GM19468 (cell line): Measurements from ENCODE around the gene ADPRHL1.

Experiments used
- ATAC-seq: cut with Tn5 transposase; IDR thresholded peaks from one replicate; pipeline ENCODE4 v1.9.1; 2021; ENCODE audit warnings: mild to moderate bottlenecking, moderate library complexity, moderate number of reproducible peaks; ENCODE audit not compliant: unreplicated experiment; ENCODE audit errors: extremely low read depth

The ADPRHL1 gene

DNA sequence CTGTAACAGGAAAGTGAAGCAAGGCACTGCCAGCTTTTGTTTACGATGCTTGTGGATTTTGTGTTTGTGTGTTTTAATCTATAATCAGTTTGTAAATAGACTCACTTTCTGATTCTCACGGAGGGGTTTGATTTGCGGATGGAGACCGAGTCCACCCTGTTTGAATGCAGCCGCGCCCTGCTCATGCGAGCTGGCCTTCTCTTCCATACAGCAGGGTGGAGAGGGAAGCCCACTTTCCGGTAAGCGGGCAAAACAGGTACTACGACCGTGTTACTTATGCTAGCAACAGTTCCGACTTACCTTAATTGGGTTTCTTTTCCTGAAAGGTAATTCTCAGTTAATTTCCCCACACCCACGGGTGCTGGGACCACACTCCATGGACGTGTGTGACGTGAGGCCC, 33.1 kb downstream of the ADPRHL1 start:
- no peak for ATAC-seq

DNA sequence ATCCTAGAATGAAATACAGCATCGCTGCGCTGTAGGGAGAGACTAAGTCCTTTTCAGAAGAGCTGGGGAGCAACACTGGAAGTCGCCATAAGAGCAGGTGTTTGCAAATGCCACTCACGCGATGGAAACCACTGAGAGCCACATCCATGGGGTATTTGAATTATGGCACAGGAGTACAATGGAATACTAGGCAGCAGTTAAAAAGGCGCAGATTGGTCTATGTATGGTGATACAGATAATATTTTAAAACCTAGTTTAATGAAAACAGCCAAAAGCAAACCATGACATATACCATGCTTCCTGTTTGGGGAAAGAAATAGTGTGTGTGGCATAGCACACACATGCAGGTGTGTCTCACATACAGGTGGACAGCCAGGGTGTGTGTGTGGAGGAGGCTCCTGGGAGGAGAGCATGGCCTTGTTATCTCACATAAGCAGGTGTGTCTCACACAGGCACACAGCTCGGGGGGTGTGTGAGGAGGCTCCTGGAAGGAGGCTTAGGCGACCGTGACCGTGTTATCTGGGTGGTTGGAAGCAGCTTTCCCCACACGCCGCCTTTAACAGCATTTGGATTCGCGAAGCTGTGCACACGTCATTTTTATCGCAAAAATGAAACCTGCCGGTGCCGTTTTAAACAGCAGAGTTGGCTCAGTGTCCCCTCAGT, 33.6 kb downstream of the ADPRHL1 start:
- no peak for ATAC-seq

DNA sequence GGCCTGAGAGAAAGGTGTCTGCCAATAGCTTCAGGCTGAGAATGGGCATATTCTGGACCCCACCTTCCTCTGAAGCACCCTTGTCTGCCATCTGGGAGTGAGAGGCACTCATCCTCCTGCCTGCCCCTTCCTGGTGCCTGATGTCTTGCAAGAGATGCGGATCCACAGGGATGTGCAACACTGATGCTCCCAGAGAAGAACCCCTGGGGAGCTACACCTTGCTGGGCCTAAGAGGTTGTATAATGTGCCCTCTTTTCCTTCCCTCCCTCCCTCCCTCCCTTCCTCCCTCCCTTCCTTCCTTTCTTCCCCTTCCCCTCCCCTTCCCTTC, 34.6 kb downstream of the ADPRHL1 start:
- no peak for ATAC-seq

DNA sequence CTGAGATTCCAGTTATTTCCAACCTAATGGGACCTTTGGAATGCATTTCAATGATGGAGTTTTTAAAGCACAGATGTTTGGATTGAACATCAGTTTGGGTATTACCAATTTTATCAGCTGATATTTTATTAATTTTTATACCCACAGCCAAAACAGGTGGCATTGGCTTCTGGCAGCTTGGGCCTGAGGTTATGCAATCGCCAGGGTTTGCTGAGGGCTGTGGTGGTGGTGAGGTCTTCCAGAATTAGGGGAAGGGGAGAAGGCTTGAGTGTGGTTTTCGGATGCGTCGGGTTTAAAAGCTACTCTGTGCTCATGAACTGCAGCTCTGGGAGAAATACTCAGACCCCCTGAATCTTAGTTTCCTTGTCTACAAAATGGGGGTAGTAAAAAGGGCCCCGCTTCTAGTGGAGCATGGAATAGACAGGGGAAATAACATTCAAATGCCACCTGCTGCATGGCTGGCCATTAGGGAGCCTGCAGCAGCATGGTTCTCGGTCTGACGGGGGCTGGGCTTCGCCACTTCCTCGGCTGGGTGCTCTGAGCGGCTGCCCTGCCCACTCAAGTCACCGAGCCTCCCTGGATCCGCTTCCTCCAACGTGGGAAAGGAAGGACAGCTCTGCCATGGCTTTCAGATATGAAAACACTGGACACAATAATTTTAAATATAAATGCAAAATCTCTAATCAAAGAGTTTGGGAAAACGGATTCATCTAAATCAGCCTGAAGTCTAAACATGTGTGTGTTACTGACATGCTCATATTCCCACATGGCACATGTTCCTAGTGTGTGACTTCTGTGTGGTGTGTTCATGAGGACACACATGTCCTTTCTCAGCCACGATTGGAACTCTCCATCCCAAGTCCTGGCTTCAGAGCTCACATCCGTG, 35.2 kb downstream of the ADPRHL1 start:
- no peak for ATAC-seq

DNA sequence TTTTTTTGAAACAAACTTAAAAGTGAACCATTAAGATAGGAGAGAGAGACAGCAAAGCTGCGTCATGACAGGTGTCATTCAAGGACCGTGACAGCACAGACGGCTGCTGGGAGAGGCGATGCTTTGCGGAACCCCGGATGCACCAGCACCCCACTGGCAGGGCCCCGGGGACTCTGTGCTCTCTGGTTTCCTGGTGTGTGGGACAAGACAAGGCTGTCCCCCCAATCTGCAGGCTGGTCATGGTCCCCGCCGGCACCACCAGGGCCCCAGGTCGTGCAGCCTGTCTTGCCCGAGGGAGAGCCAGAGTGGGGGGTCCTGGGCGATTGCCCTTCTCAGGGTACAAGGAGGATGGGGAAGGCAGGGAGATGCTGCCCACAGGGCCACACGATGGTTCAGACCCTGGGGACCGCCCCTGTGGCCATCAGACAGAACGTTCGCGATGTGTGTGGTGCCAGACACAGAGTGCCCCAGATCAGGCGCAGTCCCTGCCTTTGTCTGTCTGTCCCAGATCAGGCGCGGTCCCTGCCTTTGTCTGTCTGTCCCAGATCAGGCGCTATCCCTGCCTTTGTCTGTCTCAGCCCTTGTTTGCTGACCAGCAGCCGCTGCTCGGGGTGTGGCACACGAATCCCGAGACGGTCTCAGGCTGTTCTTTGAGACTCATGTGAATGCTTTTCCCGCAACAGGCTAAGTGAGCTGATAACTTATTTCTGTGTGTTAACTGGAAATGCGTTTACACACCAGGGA, 36.1 kb downstream of the ADPRHL1 start:
- ATAC-seq, result no peak

DNA sequence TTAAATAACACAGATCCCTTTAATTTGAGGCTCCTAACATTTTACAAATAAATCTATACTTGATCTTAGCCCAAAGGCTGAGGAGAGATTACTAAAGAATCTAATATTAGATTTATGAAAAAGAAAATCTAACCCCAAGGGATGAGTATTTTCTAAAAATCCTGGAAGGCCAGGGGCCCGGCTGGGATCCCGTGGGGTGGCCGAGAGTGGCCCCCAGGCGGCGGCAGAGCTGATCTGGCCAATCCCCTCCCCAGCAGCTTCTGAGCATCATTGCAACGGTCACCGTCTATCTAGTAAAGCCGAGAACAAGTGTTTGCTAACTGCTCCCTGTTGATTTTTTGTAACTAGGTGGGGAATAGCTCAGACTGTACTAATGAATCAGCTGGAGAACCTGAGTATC, 37.5 kb downstream of the ADPRHL1 start:
- ATAC-seq, result no peak

DNA sequence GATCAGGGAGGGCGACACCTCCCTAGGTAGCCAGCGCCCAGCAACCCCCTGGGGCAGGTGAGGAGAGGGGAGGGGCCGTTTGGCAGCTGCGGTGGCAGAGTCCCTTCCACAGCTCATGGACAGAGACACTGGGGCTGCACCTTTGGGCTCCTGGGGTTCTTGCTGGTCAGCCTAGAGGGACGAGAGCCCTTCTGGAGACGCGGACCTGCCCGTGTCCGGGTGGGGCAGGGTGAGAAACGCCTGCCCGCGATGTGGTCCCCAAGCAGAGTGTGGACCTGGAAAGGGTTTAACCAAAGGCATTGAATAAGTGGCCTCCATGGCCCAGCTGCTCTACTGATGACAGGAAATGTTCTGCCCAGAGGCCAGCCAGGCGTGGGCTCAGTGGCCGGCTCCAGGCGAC, 38.3 kb downstream of the ADPRHL1 start:
- no peak for ATAC-seq

DNA sequence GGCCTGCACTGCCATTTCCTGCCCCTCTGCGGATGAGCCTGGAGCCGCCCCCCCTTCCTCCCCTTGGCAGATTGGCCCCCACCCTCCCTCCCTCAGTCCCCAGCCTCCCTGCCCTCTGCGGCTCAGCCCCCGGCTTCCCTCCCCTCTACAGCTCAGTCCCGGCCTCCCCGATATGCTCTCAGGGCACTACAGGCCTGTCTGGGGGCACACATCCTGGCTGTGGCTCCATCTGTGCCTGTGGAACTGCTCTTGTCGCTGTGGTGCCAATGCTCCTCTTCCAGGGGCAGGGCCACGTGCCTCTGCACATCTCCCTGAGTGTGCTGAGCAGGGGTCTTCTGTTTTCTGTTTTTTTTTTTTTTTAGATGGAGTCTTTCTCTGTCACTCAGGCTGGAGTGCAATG, 39.0 kb downstream of the ADPRHL1 start:
- no peak for ATAC-seq

DNA sequence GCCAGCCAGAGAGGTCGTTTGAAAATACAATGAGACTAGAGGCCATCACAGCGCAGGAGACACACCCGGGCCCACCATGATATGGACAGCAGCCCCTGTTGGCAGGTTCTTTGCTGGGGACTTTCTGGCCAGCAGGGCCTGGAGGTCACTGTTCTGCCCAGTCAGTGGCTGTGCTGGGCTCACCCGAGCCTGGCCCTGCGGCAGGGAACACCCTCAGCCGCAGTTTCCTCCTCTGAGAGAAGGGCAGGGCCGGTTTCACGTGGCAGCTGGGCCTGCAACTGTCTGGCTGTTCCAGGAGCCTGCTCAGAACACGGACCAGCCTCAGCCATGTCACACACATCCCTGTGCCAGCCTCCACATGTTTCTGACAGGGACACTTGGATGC, 39.4 kb downstream of the ADPRHL1 start:
- no peak for ATAC-seq

DNA sequence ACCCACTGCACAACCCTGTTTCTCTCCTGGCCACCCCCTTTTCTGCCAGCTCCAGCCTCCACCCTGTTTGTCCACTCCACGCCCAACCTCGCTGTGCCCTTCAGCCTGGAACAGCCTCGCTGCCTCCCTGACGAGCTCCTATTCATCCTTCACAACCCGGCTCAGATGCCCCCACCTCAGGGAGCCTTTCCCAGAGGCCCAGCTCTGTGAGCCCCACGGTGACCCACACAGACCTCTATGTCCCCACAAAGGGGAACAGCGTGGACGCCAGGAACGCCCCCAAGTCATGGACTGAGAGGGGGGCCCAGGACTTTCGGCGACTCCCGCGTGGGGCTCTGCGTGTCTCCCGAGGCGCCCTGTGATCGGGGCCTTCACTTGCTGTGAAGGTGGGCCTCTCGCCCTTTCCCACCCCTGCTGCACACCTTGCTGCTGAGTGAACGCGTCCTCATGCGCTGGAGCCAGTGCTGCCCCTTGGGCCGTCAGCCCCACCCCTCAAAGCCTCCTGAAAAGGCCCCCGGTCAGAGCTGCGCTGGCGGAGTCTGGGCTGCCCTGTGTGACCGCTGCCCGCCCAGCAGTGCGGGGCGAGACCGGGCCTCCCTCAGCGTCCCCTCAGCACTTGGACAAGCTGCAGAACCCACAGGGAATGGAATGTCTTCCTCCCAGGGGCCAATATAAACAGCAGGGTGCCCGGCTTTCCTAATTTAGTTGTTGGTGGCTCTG, 40.0 kb downstream of the ADPRHL1 start:
- no peak for ATAC-seq

DNA sequence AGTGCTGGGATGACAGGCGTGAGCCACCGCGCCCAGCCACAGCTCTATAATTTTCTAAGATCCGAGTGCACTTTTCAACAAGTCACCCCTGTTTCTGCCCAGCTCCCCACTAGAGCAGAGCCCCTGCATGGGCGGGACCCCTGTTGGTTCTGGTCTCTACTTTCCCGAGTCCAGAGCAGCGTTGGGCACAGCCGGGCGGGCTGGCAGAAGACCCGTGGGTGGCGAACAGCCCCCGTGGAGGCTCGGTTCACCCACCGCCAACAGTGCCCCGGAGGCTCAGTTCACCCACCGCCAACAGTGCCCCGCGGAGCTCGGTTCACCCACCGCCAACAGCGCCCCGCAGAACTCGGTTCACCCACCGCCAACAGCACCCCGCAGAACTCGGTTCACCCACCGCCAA, 40.8 kb downstream of the ADPRHL1 start:
- ATAC-seq, result no peak

DNA sequence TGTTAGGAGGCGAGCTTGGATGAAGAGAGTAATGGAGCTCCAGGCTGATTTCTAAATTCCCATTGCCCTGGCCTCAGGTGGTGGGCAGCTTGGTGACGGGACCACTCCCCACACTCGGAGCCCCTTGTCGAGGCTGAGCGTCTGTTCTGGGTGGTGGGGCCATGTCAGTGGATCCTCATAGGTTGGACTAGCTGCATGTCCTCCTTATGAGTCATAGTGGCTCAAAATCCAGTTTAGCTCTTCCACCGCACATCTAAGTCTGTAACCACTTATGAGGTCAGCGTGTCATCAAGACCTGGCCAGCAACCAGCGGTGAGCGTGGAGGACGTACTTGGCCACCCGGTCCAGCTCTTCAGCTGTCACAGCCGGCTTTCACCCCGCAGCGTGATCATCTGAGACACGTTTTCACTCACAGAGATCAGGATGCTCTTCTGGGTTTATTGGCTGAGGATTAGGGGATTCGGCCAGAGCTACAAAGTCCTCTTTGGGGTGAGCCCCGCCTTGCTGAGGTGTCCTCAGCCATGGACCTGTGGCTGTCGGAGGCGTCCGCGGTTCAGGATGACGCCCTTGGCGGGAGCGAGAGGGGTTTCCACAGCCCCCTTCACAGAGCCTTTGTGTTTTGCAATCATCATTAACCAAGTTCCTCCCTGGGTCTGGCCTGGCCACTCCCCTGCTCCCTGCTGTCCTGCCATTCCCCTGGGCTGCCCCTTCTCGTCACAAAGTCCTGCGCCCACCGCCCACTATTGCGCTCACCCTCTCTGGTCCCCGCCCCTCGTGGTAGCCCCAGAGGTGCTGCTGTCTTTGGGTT, 41.9 kb downstream of the ADPRHL1 start:
- no peak for ATAC-seq

DNA sequence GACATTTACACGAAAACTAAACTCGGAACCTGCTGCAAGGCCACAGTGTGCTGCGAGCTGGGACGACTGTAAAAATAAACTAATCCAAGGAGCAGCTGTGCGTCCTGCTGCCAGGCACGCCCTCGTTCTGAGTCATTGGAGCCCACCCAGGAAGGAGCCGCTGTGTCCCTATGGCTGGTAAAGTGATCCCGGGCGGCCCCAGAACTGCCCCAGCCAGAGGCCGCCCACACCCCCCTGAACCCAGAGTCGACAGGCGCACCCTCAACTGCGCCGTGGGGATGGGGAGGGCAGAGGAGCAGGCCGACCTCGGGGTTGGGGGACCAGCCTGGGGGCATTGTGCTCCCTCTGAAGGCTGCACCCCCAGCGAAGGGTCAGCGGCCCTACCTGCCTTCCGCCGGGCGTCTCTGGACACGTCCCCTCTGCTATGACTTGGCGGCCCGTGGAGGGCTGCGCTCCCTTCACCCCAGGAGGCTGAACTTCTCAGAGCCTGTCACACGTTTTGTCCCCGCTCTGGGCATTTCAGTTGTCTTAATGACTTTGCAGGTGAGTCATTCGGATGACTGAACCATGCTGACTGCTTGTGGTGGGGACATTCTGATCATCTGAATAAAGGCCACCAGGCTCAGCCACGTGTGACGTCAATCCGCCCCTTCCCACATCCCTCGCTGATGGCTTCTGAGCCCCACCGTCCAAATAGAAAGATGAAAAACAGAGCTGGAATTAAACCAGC, 42.7 kb downstream of the ADPRHL1 start:
- ATAC-seq, result no peak

DNA sequence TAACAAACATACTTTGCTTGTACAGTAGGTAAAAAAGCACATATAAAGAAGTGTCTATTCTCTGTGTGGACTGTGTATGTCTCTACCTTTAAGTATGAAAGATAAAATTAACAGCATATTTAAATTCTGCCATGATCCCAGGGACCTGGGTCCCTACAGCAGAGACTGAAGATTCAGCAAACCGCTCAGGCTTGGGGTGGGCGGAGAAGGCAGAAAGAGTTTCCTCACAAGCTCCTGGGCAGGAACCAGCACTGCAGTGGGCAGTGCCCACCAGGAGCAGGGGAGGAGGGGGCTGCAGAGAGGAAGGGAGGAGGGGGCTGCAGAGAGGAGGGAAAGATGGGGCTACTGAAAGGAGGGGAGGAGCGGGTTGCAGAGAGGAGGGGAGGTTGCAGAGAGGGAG, 44.7 kb downstream of the ADPRHL1 start:
- no peak for ATAC-seq

DNA sequence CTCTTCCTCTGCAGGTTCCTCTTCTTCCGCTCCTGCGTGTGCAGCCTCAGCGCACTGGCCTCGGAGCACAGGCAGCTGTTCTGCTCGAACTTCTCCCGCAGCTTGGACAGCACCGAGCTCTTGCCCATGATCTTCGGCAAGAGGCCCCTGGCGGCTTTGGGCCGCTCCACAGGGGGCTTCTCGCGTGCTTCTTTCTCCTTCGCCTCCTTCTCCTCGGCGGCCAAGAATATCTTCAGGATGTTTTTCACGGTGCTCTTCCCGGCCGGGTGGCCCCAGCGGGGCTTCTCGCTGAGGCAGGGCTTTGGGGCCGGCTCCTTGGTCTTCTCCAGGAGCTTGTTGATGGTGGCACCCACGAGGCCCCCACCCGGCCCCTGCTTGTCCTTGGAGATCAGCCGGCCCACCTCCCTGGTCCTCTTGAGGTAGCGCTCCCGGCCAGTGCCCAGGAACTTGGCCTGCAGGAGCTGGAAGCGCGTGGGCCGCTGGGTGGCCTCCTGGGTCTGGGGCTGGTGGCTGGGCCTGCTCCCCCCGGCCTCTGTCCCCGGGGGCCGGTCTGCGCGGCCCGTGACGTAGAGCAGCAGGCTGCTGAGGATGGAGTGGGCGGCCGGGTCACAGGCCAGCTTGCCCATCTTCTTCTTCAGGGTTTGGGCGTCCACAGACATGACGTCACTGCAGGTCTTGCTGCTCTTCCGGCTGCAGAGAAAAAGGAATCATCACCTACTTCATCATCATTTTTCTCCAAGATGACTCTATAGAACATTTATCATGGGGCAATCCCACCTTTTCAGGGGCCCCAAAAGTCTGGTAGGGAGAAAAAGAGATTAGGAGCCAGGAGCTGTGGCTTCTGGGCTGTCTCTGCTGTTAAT, 45.5 kb downstream of the ADPRHL1 start:
- ATAC-seq, result no peak

DNA sequence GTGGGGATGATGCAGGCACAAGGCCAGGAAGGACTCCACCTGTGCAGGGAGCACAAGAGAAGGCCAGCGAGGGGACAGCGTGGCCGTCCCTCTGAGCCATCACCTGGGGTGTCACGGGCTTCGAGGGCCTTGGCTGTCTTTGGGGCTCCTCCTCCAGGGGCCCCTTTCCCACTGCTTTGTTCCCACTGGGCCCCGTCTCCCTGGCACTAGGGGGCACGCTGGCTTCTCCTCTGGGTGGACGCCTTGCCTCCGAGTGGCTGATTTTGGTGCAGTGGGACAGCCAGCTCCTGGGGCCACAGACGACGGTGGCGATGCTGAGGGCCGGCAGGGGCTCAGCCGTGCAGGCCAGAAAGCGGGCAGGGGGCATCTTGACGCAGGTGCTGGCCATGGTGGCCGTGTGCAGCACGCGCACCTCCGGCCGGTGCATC, 46.2 kb downstream of the ADPRHL1 start:
- ATAC-seq, result no peak

DNA sequence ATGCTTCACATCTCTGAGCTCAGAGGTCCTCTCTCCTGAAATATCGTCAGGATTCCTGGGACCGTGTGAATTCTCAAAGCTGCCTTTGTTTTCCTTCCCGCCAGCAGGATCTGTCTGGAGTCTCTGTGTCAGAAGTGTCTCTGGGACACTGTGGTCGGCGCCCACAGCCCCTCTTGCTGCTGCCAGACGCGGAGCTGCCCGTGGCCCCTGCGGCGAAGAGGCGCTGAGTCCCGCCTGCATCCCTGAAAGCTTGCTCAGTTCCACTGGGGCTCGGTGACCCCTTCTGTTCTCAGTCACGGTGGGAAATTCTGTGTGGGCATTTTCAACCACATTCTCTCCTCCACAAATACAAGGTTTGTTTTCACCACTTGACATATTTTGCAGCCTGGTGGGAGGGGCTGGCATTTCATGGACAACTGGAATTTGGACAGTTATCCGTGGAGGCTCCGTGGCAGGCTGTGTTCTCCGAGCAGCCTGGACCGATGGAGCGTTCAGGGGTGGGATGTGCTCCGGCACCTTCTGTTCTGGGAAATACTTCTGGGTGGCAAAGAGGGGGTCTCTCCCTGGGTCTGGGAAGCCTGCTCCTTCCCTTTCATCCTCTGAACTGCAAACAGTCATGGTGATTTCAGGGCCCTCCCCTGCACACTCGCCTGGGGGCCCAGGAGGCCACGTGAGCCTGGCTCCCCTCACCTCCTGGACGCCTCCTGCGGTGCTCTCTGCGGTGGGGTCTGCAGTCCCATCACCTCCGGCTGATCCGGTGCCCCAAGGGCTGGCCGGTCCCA, 46.8 kb downstream of the ADPRHL1 start:
- ATAC-seq, result no peak
